SK-N-SH (cell line): ENCODE results near the gene MED27. TPM values are rescaled to one million over a fixed set of nuclear protein-coding genes. Genes with fewer than 3 reads are reported as not detected.

Experiments used
- CTCF ChIA-PET: fragments of 300-600, 350-600 bp; formaldehyde crosslinking; extraction: SDS; loops from one replicate; lab custom pipeline; 2021; lab: Yijun Ruan, JAX
- POLR2A ChIA-PET: fragments of 350-600 bp; sonication (Branson Sonifier 250); formaldehyde crosslinking; extraction: SDS; loops from one replicate; lab custom pipeline; 2020; ENCODE audit warnings: antibody characterized with exemption, inconsistent platforms; lab: Yijun Ruan, JAX
- DNase-seq: peaks from one replicate; pipeline ENCODE4 v3.0.0; 2012
- H2AFZ ChIP-seq: fragments of 200-600 bp; sonication (generic); 2 replicates; pipeline ENCODE4 v1.8.1; 2016; ENCODE audit warnings: antibody characterized with exemption, mild to moderate bottlenecking, low read depth
- H3F3A ChIP-seq: fragments of 200-600 bp; sonication (generic); replicated peaks from 2 replicates; pipeline ENCODE3; 2016; ENCODE audit warnings: antibody characterized with exemption, mild to moderate bottlenecking; ENCODE audit not compliant: insufficient read depth
- H3K27ac ChIP-seq, 2 experiments: fragments of 200-500 bp in 1 of 2; fragments of 200-600 bp in 1 of 2; sonication (Bioruptor generic) in 1 of 2; sonication (generic), shearing (Covaris generic) in 1 of 2; 2 replicates each; pipeline versions ENCODE4 v1.5.1 to v1.6.1; 2014 to 2016; ENCODE audit warnings: low read depth in 2 of 2, inconsistent platforms in 1 of 2, low read length in 1 of 2, mild to moderate bottlenecking in 1 of 2, mixed read lengths in 1 of 2
- H3K27me3 ChIP-seq: fragments of 200-600 bp; sonication (generic), shearing (Covaris generic); 2 replicates; pipeline ENCODE4 v1.6.1; 2016; ENCODE audit warnings: mixed run types; ENCODE audit not compliant: insufficient read depth
- H3K36me3 ChIP-seq, 2 experiments: fragments of 200-500 bp in 1 of 2; fragments of 200-600 bp in 1 of 2; sonication (Bioruptor generic) in 1 of 2; sonication (generic) in 1 of 2; replicated peaks in 1 of 2; 2 replicates each; pipeline versions ENCODE3 to v1.5.1; 2014 to 2016; ENCODE audit warnings: low read length in 1 of 2, mild to moderate bottlenecking in 1 of 2; ENCODE audit not compliant: insufficient read depth in 2 of 2, control insufficient read depth in 1 of 2
- H3K4me1 ChIP-seq, 2 experiments: fragments of 200-500 bp in 1 of 2; fragments of 200-600 bp in 1 of 2; sonication (Bioruptor generic) in 1 of 2; sonication (generic), shearing (Covaris generic) in 1 of 2; 2 replicates each; pipeline versions ENCODE4 v1.5.1 to v1.6.1; 2014 to 2016; ENCODE audit warnings: low read depth in 1 of 2, low read length in 1 of 2, mixed run types in 1 of 2; ENCODE audit not compliant: insufficient read depth in 2 of 2, control insufficient read depth in 1 of 2
- H3K4me2 ChIP-seq: fragments of 200-600 bp; sonication (generic), shearing (Covaris generic); 2 replicates; pipeline ENCODE4 v1.6.1; 2017; ENCODE audit warnings: mixed run types
- H3K4me3 ChIP-seq, 2 experiments: fragments of 200-500 bp in 1 of 2; fragments of 200-600 bp in 1 of 2; sonication (Bioruptor generic) in 1 of 2; sonication (generic), shearing (Covaris generic) in 1 of 2; 2 replicates each; pipeline versions ENCODE4 v1.5.1 to v1.8.1; 2014 to 2016; ENCODE audit warnings: low read depth in 2 of 2, inconsistent platforms in 1 of 2, low read length in 1 of 2, mild to moderate bottlenecking in 1 of 2, mixed read lengths in 1 of 2, moderate library complexity in 1 of 2
- H3K79me2 ChIP-seq: fragments of 200-600 bp; sonication (generic); 2 replicates; pipeline ENCODE4 v1.8.1; 2017; ENCODE audit warnings: mild to moderate bottlenecking; ENCODE audit not compliant: insufficient read depth
- H3K9ac ChIP-seq: fragments of 200-600 bp; sonication (generic); 2 replicates; pipeline ENCODE4 v1.6.1; 2017; ENCODE audit warnings: mixed run types
- H3K9me2 ChIP-seq: fragments of 200-600 bp; sonication (generic); 2 replicates; pipeline ENCODE4 v1.6.1; 2017; ENCODE audit warnings: mixed run types
- H3K9me3 ChIP-seq: fragments of 200-600 bp; sonication (generic); 2 replicates; pipeline ENCODE4 v1.6.1; 2017; ENCODE audit warnings: mixed run types, mild to moderate bottlenecking, moderate library complexity
- H4K20me1 ChIP-seq: fragments of 200-600 bp; sonication (generic); 2 replicates; pipeline ENCODE4 v1.6.1; 2017; ENCODE audit warnings: mild to moderate bottlenecking, mixed run types; ENCODE audit not compliant: insufficient read depth
- CHD2 ChIP-seq: fragments of 150-350 bp; IDR thresholded peaks from 2 replicates; pipeline ENCODE4 v1.6.1; 2018; ENCODE audit warnings: low read length; ENCODE audit not compliant: partially characterized antibody
- ELF1 ChIP-seq: IDR thresholded peaks from 2 replicates; pipeline ENCODE4 v1.4.0; 2012
- EZH2phosphoT487 ChIP-seq: fragments of 200-600 bp; sonication (generic); IDR thresholded peaks from 2 replicates; pipeline ENCODE4 v1.6.1; 2017; ENCODE audit warnings: low read depth, mixed run types, mild to moderate bottlenecking, antibody characterized with exemption, moderate library complexity, borderline replicate concordance
- FOXM1 ChIP-seq: IDR thresholded peaks from 2 replicates; pipeline ENCODE4 v1.4.0; 2012; ENCODE audit warnings: low read depth, mild to moderate bottlenecking
- GATA2 ChIP-seq: sonication (generic); formaldehyde crosslinking; IDR thresholded peaks from 2 replicates; pipeline ENCODE4 v1.5.0; 2020; ENCODE audit warnings: mild to moderate bottlenecking, missing genetic modification reagents
- IRF3 ChIP-seq: fragments of 150-350 bp; IDR thresholded peaks from 2 replicates; pipeline ENCODE4 v1.6.1; 2016; ENCODE audit warnings: mild to moderate bottlenecking, low read depth, low read length
- JUND ChIP-seq: IDR thresholded peaks from 2 replicates; pipeline ENCODE4 v1.4.0; 2012
- MXI1 ChIP-seq: IDR thresholded peaks from 2 replicates; pipeline ENCODE4 v1.6.1; 2012; ENCODE audit warnings: mild to moderate bottlenecking, low read depth, low read length, improper control_type of control experiment
- NRF1 ChIP-seq: IDR thresholded peaks from 2 replicates; pipeline ENCODE4 v1.6.1; 2012; ENCODE audit warnings: low read depth, mild to moderate bottlenecking, low read length
- RCOR1 ChIP-seq: fragments of 150-350 bp; IDR thresholded peaks from 2 replicates; pipeline ENCODE4 v1.6.1; 2017; ENCODE audit warnings: antibody characterized with exemption, low read length
- RFX5 ChIP-seq: IDR thresholded peaks from 2 replicates; pipeline ENCODE4 v1.6.1; 2012; ENCODE audit warnings: mild to moderate bottlenecking, improper control_type of control experiment, low read length
- TCF12 ChIP-seq: IDR thresholded peaks from 2 replicates; pipeline ENCODE4 v1.4.0; 2012
- USF1 ChIP-seq: IDR thresholded peaks from 2 replicates; pipeline ENCODE4 v1.4.0; 2012; ENCODE audit warnings: low read depth, borderline replicate concordance
- USF2 ChIP-seq: fragments of 150-350 bp; IDR thresholded peaks from 2 replicates; pipeline ENCODE4 v1.6.1; 2017; ENCODE audit warnings: antibody characterized with exemption, low read length, low read depth, borderline replicate concordance
- YY1 ChIP-seq: IDR thresholded peaks from 2 replicates; pipeline ENCODE4 v1.4.0; 2012; ENCODE audit warnings: low read depth, mild to moderate bottlenecking
- WGBS: methylation state at CpG from one replicate; pipeline ENCODE4 v1.1.6; 2017; ENCODE audit warnings: low lambda C conversion rate; 5-methylcytosine and 5-hydroxymethylcytosine counted together
- polyA plus RNA-seq, 3 experiments: library from polyadenylated mRNA; depleted of rRNA; stranded (reverse); fragments of >200 nt; gene quantifications; 2 replicates each; pipeline ENCODE4 v1.2.3, GENCODE V29; 2012

The MED27 gene
- polyA plus RNA-seq, 1 of the 3 experiments (the other 2 are of a cell fraction), result 35.0 TPM

- Histone ChIP-seq H4K20me1 (no peaks in the 10 kb centered on the region), H3K4me1 (peaks cover 0 to 7% of the 10 kb centered on the region in 2 experiments; a peak in 1 of 4 replicates), H3K27ac (no peak overlapping the region), H2AFZ (no peak overlapping the region), H3K4me2 (no peak overlapping the region), H3K9me2 (no peaks in the 10 kb centered on the region), H3F3A (no peaks in the 10 kb centered on the region), H3K9ac (no peak overlapping the region), H3K27me3 (no peaks in the 10 kb centered on the region), H3K36me3 (peaks cover 3 to 7% of the 10 kb centered on the region in 2 experiments), H3K79me2 (no peaks in the 10 kb centered on the region; the same call in 1 of the 2 replicates), H3K9me3 (no peaks in the 10 kb centered on the region), H3K4me3 (no peak overlapping the region)
- POLR2A ChIA-PET, result no interaction called here
- CTCF ChIA-PET, result interaction anchor here (1.3 kb wide), 1 partner anchor 332 kb away, joined by 3 read pairs; no protein-coding TSS in a partner anchor
- no peak for DNase-seq
- no peak for TF ChIP-seq GATA2 (CRISPR knock-in tag)
- no peak for TF ChIP-seq USF2
- TF ChIP-seq EZH2phosphoT487, result no peak
- no peak for TF ChIP-seq CHD2
- TF ChIP-seq MXI1, result no peak
- TF ChIP-seq RCOR1, result no peak
- no peak for TF ChIP-seq NRF1
- TF ChIP-seq FOXM1, result no peak
- no peak for TF ChIP-seq TCF12
- no peak for TF ChIP-seq RFX5
- TF ChIP-seq USF1, result no peak
- TF ChIP-seq JUND, result no peak
- TF ChIP-seq YY1, result no peak
- 100% methylated on average over 3 of the region's 3 CpGs for WGBS
Observed at GRCh38 chr9:131936929-131937328, 142.7 kb downstream of the MED27 start.

- POLR2A ChIA-PET, result no interaction called here
- peaks cover 3 to 7% of the 10 kb centered on the region in 2 experiments for H3K36me3 ChIP-seq
- no peaks in the 10 kb centered on the region for H3K27me3 ChIP-seq
- DNase-seq, result no peak
- 86% methylated on average over 3 of the region's 3 CpGs for WGBS
- H3K9me2 ChIP-seq, result no peaks in the 10 kb centered on the region
- CTCF ChIA-PET, result interaction anchor here (1.1 kb wide), 1 partner anchor 8 kb away, joined by 3 read pairs; no protein-coding TSS in a partner anchor
- H3K9ac ChIP-seq, result no peak overlapping the region
- H2AFZ ChIP-seq, result no peak overlapping the region
- H3K9me3 ChIP-seq, result no peaks in the 10 kb centered on the region; the same call in 1 of the 2 replicates
- H3K27ac ChIP-seq, result no peak overlapping the region
- H3K4me1 ChIP-seq, result peaks cover 0 to 7% of the 10 kb centered on the region in 2 experiments; a peak in 1 of 4 replicates
- no peaks in the 10 kb centered on the region for H4K20me1 ChIP-seq
- no peak overlapping the region for H3K4me3 ChIP-seq
- no peak overlapping the region for H3K4me2 ChIP-seq
- H3F3A ChIP-seq, result no peaks in the 10 kb centered on the region
- TF ChIP-seq USF2, result no peak
- no peak for TF ChIP-seq GATA2 (CRISPR knock-in tag)
- no peak for TF ChIP-seq JUND
- no peak for TF ChIP-seq IRF3
- no peak for TF ChIP-seq ELF1
- no peaks in the 10 kb centered on the region; the same call in 1 of the 2 replicates for H3K79me2 ChIP-seq
Observed at GRCh38 chr9:131934673-131935072, 145.0 kb downstream of the MED27 start.
